Measurements from ENCODE around the gene UTRN. TPM values are rescaled to one million over a fixed set of nuclear protein-coding genes. Genes with fewer than 3 reads are reported as not detected.

Gene UTRN
- total RNA-seq, 1 donor from 2014 or later: 116 TPM

Other genes with a start within 250 kb of the UTRN start
- 168 and 170 TPM in 2 replicates for gene SF3B5, start 189.8 kb upstream of the UTRN start, total RNA-seq
- gene STX11, start 134.8 kb upstream of the UTRN start, total RNA-seq: 14.5 and 14.6 TPM in 2 replicates

Data from T-helper 2 cell treated with Interferon-gamma antibody and Interleukin-4, amounts not matched to agents 100 ng/mL and 5 ng/mL, for 36 hours (primary cell).